Measurements from ENCODE around the gene OR52L1. TPM values are rescaled to one million over a fixed set of nuclear protein-coding genes. Genes with fewer than 3 reads are reported as not detected.
A peak's percentile ranks its signal among the peaks of the same experiment; 100 is the strongest.

Gene OR52L1
- not detected in 2 replicates for total RNA-seq (2014; rRNA removed; shearing (Covaris generic))

- Histone ChIP-seq H3K4me3 (no peak within 1 kb of the TSS), H3K27me3 (no peaks in the 10 kb centered on the region), H3K36me3 (no peaks in the 10 kb centered on the region), H3K9me3 (replicated peaks) (no peaks in the 10 kb centered on the region), H3K4me1 (no peaks in the 10 kb centered on the region), H3K27ac (no peak within 1 kb of the TSS)
- DNase-seq, result no peak
Measured at GRCh38 chr11:5986885-5987284, at the start of gene OR52L1. Gene OR52L1, minus strand, starts transcription at chr11:5986985. Its CDS starts 55 bp downstream, at chr11:5986930.

DNA sequence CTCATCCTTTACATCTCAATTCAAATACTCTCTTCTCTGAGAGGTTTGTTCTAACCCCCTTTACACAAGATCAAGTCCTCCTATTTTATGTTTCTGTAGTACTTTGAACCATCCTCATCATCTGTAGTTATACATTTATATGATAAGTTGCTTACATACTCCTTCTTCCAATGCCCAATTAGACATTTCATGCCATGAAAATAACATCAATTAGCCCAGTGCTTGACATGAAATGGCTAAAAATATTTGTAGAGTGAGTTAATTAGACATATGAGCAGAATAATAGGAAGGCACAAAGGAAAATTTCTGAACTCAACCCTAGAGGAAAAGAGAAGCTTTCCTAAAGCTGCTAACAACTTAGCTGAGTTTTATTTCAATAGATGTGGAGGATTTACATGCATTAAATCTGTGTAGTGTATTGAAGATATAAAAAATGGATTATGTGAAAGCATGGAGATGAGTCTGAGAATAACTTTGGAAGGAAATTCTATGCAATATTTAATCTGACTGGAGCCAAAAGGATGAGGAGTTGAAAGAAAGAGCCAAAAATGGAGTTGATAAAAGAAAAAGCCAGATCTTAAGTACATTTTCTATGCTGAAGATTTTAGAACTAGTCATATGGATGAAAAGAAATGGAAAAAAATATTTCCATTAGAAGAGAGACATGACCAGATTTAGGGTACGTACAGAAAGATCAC lies 44.1 kb upstream of the OR52L1 start, which contains the start of gene OR56A1:
Gene OR56A1 (minus strand): TSS at position 51 of the 698 bp plus-strand sequence. CDS start 3,066 bp downstream, outside the sequence.
- no peak for DNase-seq
- peaks cover 3% of the 10 kb centered on the region; the same call in 1 of the 2 replicates for H3K27me3 ChIP-seq
- H3K4me3 ChIP-seq, result no peak within 1 kb of the TSS
- no peaks in the 10 kb centered on the region for H3K9me3 ChIP-seq (replicated peaks)
- no peaks in the 10 kb centered on the region for H3K4me1 ChIP-seq
- H3K27ac ChIP-seq, result no peak within 1 kb of the TSS
- no peaks in the 10 kb centered on the region for H3K36me3 ChIP-seq

GRCh38 chr11:6027501-6027900 lies 40.7 kb upstream of the OR52L1 start:
- no peak for DNase-seq
- Histone ChIP-seq H3K27ac (no peak overlapping the region), H3K9me3 (replicated peaks) (no peaks in the 10 kb centered on the region), H3K27me3 (peaks cover 3% of the 10 kb centered on the region; the same call in 1 of the 2 replicates), H3K4me1 (no peaks in the 10 kb centered on the region), H3K36me3 (no peaks in the 10 kb centered on the region), H3K4me3 (no peak overlapping the region)

GRCh38 chr11:6025056-6025455 lies 38.3 kb upstream of the OR52L1 start:
- Histone ChIP-seq H3K27ac (no peak overlapping the region), H3K27me3 (peaks cover 3% of the 10 kb centered on the region; the same call in 1 of the 2 replicates), H3K9me3 (replicated peaks) (no peaks in the 10 kb centered on the region), H3K36me3 (no peaks in the 10 kb centered on the region), H3K4me3 (no peak overlapping the region), H3K4me1 (no peaks in the 10 kb centered on the region)
- DNase-seq, result no peak

DNA sequence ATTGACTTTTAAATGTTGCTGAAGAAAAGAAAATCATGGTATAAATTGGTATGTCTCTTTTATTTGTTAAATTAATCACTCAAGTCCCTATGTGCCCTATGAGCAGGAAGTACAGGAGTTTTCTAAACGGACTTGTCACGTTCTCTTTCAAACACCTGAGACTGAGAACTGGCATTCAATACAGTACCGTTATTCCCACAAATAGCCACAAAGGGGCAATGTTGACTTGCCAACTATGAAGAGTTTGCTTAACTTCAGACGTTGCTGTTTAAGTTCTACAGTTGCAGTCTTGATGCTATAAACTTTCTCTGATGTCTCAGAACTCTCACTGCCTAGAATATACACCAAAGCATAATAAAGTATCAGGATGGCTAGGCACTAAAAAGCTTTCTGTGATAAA lies 36.2 kb upstream of the OR52L1 start:
- H3K27me3 ChIP-seq, result no peaks in the 10 kb centered on the region
- peak in 1 of 2 experiments; percentile 48 for DNase-seq
- H3K4me1 ChIP-seq, result no peaks in the 10 kb centered on the region

DNA sequence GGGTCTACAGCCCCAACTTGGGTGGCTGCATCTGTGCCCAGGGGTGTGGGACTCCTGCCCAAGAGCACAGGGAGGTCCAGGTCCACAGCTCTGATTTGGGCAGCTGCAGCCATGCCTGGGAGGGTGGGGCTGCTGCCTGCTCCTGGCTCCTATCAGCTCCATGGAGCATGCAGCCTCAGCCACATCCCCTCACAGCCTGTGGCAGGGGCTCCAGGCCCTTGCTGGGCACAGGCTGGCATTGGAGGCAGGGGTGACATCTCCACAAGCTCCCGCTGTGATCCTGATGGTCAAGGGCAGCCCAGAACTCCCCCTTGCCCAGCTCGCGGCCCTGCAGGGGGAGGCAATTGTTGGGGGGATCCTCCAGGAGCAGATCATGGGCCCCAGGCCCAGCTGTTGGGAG lies 26.3 kb upstream of the OR52L1 start:
- Histone ChIP-seq H3K36me3 (no peaks in the 10 kb centered on the region), H3K27me3 (no peaks in the 10 kb centered on the region), H3K9me3 (replicated peaks) (no peaks in the 10 kb centered on the region), H3K27ac (no peak overlapping the region), H3K4me1 (no peaks in the 10 kb centered on the region), H3K4me3 (no peak overlapping the region)
- DNase-seq, result no peak

More for the DNA sequence above, 36.2 kb upstream of the OR52L1 start:
- no peak overlapping the region for H3K4me3 ChIP-seq
- H3K36me3 ChIP-seq, result no peaks in the 10 kb centered on the region
- no peaks in the 10 kb centered on the region for H3K9me3 ChIP-seq (replicated peaks)
- H3K27ac ChIP-seq, result no peak overlapping the region

GRCh38 chr11:6012035-6012668 lies 25.4 kb upstream of the OR52L1 start:
- no peaks in the 10 kb centered on the region for H3K9me3 ChIP-seq (replicated peaks)
- H3K36me3 ChIP-seq, result no peaks in the 10 kb centered on the region
- H3K4me3 ChIP-seq, result no peak overlapping the region
- H3K27ac ChIP-seq, result no peak overlapping the region
- H3K4me1 ChIP-seq, result no peaks in the 10 kb centered on the region
- DNase-seq, result no peak
- H3K27me3 ChIP-seq, result no peaks in the 10 kb centered on the region

DNA sequence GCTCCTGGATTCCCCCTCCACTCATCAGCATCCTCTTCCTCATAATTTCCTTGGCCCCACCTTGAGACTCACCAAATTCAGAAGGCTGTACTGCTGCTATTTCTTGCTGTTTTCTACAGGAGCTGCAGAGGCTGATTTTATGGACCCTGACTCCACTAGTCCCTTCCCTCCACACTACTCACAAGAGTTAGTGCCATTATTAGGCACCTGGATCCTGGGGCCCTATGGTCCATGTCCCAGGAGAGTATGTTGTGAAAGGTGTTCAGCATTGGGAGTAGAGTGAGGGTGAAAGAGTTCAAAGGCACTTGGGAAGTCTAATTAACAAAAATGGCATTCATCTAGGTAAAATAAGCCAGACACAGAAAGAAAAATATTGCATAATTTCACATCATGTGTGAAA lies 20.1 kb upstream of the OR52L1 start, which contains the start of gene OR56A4:
Gene OR56A4 (minus strand): TSS at position 101 of the 400 bp plus-strand sequence. CDS start 3,954 bp downstream, outside the sequence.
- DNase-seq, result no peak
- H3K27me3 ChIP-seq, result no peaks in the 10 kb centered on the region

GRCh38 chr11:6006395-6006794 lies 19.6 kb upstream of the OR52L1 start:
- Histone ChIP-seq H3K4me3 (no peak overlapping the region), H3K27ac (no peak overlapping the region), H3K27me3 (no peaks in the 10 kb centered on the region), H3K4me1 (no peaks in the 10 kb centered on the region), H3K36me3 (no peaks in the 10 kb centered on the region), H3K9me3 (replicated peaks) (no peaks in the 10 kb centered on the region)
- no peak for DNase-seq

More for the DNA sequence above, 20.1 kb upstream of the OR52L1 start, which contains the start of gene OR56A4:
- no peak within 1 kb of the TSS for H3K27ac ChIP-seq
- H3K9me3 ChIP-seq (replicated peaks), result no peaks in the 10 kb centered on the region
- no peak within 1 kb of the TSS for H3K4me3 ChIP-seq
- no peaks in the 10 kb centered on the region for H3K36me3 ChIP-seq
- H3K4me1 ChIP-seq, result no peaks in the 10 kb centered on the region

DNA sequence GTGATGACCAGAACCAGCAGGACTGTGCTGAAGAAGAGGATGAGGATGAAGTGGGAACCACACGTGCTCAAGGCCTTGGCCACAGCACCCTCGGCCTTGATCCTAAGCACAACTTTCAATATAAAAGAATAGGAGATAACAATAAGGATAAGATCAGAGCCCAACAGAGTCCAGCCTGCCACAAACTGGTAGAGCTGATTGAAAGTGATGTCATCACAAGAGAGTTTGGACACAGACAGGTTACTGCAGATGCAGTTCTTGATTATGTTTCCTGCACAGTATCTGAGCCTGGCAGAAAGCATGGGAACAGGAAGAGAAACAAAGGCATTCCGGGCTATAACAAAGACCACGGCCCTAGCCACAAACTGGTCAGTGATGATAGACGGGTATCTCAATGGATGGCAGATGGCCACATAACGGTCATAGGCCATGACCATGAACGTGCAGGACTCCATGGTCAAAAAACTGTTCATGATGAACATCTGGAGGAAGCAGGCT lies 15.5 kb upstream of the OR52L1 start:
- Histone ChIP-seq H3K9me3 (replicated peaks) (no peaks in the 10 kb centered on the region), H3K4me1 (no peaks in the 10 kb centered on the region), H3K27ac (no peak overlapping the region), H3K4me3 (no peak overlapping the region), H3K27me3 (no peaks in the 10 kb centered on the region), H3K36me3 (no peaks in the 10 kb centered on the region)
- DNase-seq, result no peak

GRCh38 chr11:5994791-5995190 lies 8.0 kb upstream of the OR52L1 start:
- DNase-seq, result no peak
- Histone ChIP-seq H3K4me3 (no peak overlapping the region), H3K36me3 (no peaks in the 10 kb centered on the region), H3K27me3 (no peaks in the 10 kb centered on the region), H3K4me1 (no peaks in the 10 kb centered on the region), H3K27ac (no peak overlapping the region), H3K9me3 (replicated peaks) (no peaks in the 10 kb centered on the region)

- no peaks in the 10 kb centered on the region for H3K9me3 ChIP-seq (replicated peaks)
- H3K4me1 ChIP-seq, result no peaks in the 10 kb centered on the region
- peak in 1 of 2 experiments; percentile 46 for DNase-seq
Measured at GRCh38 chr11:5992604-5993251, 5.9 kb upstream of the OR52L1 start.

GRCh38 chr11:5992150-5992549 lies 5.4 kb upstream of the OR52L1 start:
- no peak overlapping the region for H3K4me3 ChIP-seq
- H3K4me1 ChIP-seq, result no peaks in the 10 kb centered on the region
- H3K9me3 ChIP-seq (replicated peaks), result no peaks in the 10 kb centered on the region
- DNase-seq, result no peak
- no peaks in the 10 kb centered on the region for H3K27me3 ChIP-seq
- no peaks in the 10 kb centered on the region for H3K36me3 ChIP-seq
- H3K27ac ChIP-seq, result no peak overlapping the region

More at GRCh38 chr11:5992604-5993251, 5.9 kb upstream of the OR52L1 start:
- no peaks in the 10 kb centered on the region for H3K27me3 ChIP-seq
- no peaks in the 10 kb centered on the region for H3K36me3 ChIP-seq
- H3K27ac ChIP-seq, result no peak overlapping the region
- H3K4me3 ChIP-seq, result no peak overlapping the region

- no peaks in the 10 kb centered on the region for H3K36me3 ChIP-seq
- DNase-seq, result peak in 1 of 2 experiments; percentile 3
- no peaks in the 10 kb centered on the region for H3K4me1 ChIP-seq
- no peak overlapping the region for H3K27ac ChIP-seq
- H3K9me3 ChIP-seq (replicated peaks), result no peaks in the 10 kb centered on the region
- no peak overlapping the region for H3K4me3 ChIP-seq
- H3K27me3 ChIP-seq, result no peaks in the 10 kb centered on the region
Measured at GRCh38 chr11:5989203-5989602, 2.4 kb upstream of the OR52L1 start.

DNA sequence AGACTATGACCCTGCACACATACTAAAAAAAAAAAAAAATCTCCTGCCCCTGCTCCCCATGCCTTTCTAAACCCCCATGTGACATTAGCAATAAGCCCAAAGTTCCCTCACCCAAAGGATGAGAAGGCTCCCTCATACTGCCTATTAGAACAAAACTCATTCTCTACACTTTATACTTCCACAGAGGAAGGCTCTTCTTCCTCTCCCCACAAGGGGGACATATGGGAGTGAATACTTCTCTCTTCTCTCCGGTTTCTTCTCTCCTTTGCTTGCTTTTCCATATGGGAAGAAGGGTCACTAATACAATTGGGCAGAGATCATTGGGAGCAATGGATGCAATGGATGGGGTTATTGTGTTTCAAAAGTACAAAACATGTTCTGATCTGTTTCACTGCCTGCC lies 3.3 kb downstream of the OR52L1 start:
- Histone ChIP-seq H3K27me3 (no peaks in the 10 kb centered on the region), H3K4me1 (no peaks in the 10 kb centered on the region), H3K9me3 (replicated peaks) (no peaks in the 10 kb centered on the region), H3K27ac (no peak overlapping the region), H3K36me3 (no peaks in the 10 kb centered on the region), H3K4me3 (no peak overlapping the region)
- DNase-seq, result no peak

All from SJCRH30 (cell line).